ENCODE data around the gene TMEM256.

Gene TMEM256

GRCh38 chr17:7403977-7404736, at the start of gene TMEM256:
Gene TMEM256 (minus strand): TSS chr17:7404097. CDS start chr17:7404084, 13 bp downstream.
- DNase-seq (ENCODE audit: low read depth in 1 of 2, low spot score in 1 of 2), result peak; percentile 86 to 88

GRCh38 chr17:7448461-7448860, 44.6 kb upstream of the TMEM256 start:
- DNase-seq (ENCODE audit: low read depth in 1 of 2, low spot score in 1 of 2), result no peak

- DNase-seq (ENCODE audit: low read depth in 1 of 2, low spot score in 1 of 2), result no peak
These were observed 41.7 kb upstream of the TMEM256 start for GRCh38 chr17:7445619-7445968.

- no peak for DNase-seq (ENCODE audit: low read depth in 1 of 2, low spot score in 1 of 2)
These were observed 41.1 kb upstream of the TMEM256 start, which contains the start of gene CHRNB1 for GRCh38 chr17:7444682-7445618. Gene CHRNB1 (plus strand): TSS chr17:7445061. CDS start chr17:7445128, 67 bp downstream.

- DNase-seq (ENCODE audit: low read depth in 1 of 2, low spot score in 1 of 2), result no peak
These were observed 39.9 kb upstream of the TMEM256 start for GRCh38 chr17:7443499-7444485.

- no peak for DNase-seq (ENCODE audit: low read depth in 1 of 2, low spot score in 1 of 2)
These were observed 38.2 kb upstream of the TMEM256 start for GRCh38 chr17:7442142-7442541.

- no peak for DNase-seq (ENCODE audit: low read depth in 1 of 2, low spot score in 1 of 2)
These were observed 37.4 kb upstream of the TMEM256 start for GRCh38 chr17:7441266-7441665.

GRCh38 chr17:7440834-7441195, 36.9 kb upstream of the TMEM256 start:
- DNase-seq (ENCODE audit: low read depth in 1 of 2, low spot score in 1 of 2), result no peak

GRCh38 chr17:7440113-7440833, 36.4 kb upstream of the TMEM256 start:
- no peak for DNase-seq (ENCODE audit: low read depth in 1 of 2, low spot score in 1 of 2)

GRCh38 chr17:7439462-7440112, 35.7 kb upstream of the TMEM256 start, which contains the start of gene FGF11:
Gene FGF11 (plus strand): TSS chr17:7439512. CDS start chr17:7439621, 109 bp downstream.
- no peak for DNase-seq (ENCODE audit: low read depth in 1 of 2, low spot score in 1 of 2)

- DNase-seq (ENCODE audit: low read depth in 1 of 2, low spot score in 1 of 2), result no peak
These were observed 35.0 kb upstream of the TMEM256 start for GRCh38 chr17:7438656-7439460.

GRCh38 chr17:7437950-7438614, 34.2 kb upstream of the TMEM256 start:
- peak in 1 of 2 donors; percentile 64 for DNase-seq (ENCODE audit: low read depth in 1 of 2, low spot score in 1 of 2)

- DNase-seq (ENCODE audit: low read depth in 1 of 2, low spot score in 1 of 2), result no peak
These were observed 33.5 kb upstream of the TMEM256 start for GRCh38 chr17:7437369-7437863.

GRCh38 chr17:7436556-7437368, 32.9 kb upstream of the TMEM256 start:
- peak; percentile 69 to 76 for DNase-seq (ENCODE audit: low read depth in 1 of 2, low spot score in 1 of 2)

- DNase-seq (ENCODE audit: low read depth in 1 of 2, low spot score in 1 of 2), result peak; percentile 32 to 40
These were observed 32.0 kb upstream of the TMEM256 start for GRCh38 chr17:7435676-7436555.

- DNase-seq (ENCODE audit: low read depth in 1 of 2, low spot score in 1 of 2), result no peak
These were observed 28.4 kb upstream of the TMEM256 start for GRCh38 chr17:7432296-7432695.
